CD4-positive, alpha-beta T cell treated with Interleukin-15 for 4 hours (primary cell): ENCODE data around the gene ZNF138.
"Not testable (repeated sequence)": the region's sequence is repeated elsewhere in the genome, so short reads cannot be mapped to it uniquely, and the experiment has no call there.

Experiments used
- DNase-seq: peaks from one replicate; pipeline ENCODE4 v3.0.0-alpha.2; 2020; ENCODE audit warnings: low spot score

Gene ZNF138

GRCh38 chr7:64838691-64839090, 44.5 kb downstream of the ZNF138 start:
- no peak for DNase-seq

DNA sequence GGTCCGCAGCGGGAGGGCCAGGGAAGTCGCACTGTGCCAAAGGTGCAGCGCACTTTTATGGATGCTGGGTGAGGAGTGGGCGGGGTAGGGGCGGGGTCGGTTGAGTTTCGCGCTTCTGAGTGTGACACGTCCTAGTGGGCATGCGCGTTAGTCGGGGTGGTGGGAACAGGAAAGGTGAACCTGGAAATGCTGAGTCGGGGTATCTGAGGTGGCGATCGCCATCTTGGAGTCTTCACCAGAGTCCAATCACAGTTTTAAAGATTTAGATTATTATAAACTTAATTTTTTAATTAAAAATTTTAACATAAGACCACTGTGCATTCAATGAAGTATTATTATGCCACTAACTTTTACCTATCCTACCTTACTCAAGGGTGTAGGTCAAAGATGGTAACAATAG, 45.7 kb downstream of the ZNF138 start:
- DNase-seq: no peak

GRCh38 chr7:64849250-64849923, 55.2 kb downstream of the ZNF138 start:
- no peak for DNase-seq

DNA sequence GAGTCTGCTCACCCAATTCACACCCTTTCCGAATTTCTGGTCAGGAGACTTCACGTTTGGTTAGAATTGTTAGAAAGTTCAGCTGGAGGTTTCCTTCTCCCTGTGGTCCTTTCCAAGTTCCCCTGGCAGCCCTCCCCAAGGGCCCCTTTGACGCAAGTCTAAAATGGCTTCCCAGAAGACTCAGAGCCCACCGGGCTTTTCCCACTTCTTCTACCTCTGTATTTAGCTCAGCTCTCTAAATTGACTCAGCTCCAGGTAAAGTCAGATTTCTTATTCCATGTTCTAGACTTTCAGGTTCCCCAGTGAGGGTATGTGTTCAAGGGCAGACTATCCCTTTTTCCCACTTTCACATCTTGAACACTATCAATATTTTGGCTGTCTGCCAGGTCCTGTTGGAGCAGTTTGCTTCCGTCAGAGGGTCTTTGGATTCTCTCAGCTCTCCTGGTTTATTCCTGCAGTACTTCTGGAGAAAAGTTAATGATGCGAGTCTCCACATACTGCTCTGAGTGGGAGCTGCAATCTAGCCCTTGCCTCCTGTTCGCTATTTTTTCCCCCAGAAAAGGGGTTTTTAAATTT, 55.8 kb downstream of the ZNF138 start:
- no peak for DNase-seq

GRCh38 chr7:64853679-64854078, 59.5 kb downstream of the ZNF138 start:
- no peak for DNase-seq

DNA sequence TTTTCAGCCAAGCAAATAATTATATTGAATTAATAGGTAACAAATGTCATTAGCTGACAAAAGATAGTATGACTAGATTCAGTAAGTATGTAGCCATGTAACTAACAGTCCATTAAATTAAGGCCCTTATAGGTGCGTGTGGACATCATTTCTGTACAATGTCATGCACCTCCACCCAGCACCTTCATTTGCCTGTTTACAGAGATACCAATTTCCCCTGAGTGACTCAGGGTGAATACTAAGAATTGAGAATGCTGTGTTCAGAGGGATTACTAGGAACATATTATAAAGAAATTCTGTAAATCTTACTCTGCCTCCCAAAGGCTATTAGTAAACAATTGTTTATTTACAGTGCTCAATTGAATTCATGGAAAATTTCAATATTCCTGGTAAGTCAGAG, 60.7 kb downstream of the ZNF138 start:
- no peak for DNase-seq

GRCh38 chr7:64863021-64863420, 68.8 kb downstream of the ZNF138 start:
- no peak for DNase-seq

GRCh38 chr7:64863530-64863929, 69.3 kb downstream of the ZNF138 start:
- not testable (repeated sequence) for DNase-seq

GRCh38 chr7:64863969-64864368, 69.7 kb downstream of the ZNF138 start:
- no peak for DNase-seq

GRCh38 chr7:64867863-64868440, 73.7 kb downstream of the ZNF138 start:
- no peak for DNase-seq

GRCh38 chr7:64868499-64868898, 74.3 kb downstream of the ZNF138 start:
- DNase-seq: no peak

DNA sequence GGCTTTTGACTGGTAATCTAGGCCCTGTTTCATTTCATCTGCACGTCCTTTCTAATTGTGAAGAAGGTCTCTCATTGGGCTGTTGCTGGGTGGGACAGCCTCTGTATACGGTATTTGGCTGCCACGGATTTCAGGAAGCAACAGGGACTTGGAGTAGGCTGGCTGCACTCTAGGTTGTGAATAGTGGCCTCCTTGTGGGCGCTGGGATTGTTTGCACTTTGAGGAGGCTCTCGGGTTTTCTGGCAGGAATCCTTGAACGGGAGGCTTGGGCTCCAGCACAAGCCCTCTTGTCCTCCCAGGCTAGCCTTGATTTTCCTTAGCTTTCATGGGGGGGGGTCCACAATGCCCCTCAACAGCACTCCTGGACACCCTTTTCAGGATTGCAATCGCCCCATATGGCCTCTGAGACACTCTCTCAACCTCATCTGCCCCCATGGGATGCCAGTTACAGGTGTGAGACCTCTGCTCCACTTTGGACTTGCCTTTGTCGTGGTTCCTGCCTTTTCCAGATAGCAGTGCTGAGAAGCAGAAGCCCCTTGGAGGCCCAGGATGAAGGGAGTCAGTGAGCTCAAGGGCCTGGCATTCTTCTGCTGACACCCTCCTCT, 75.0 kb downstream of the ZNF138 start:
- no peak for DNase-seq

DNA sequence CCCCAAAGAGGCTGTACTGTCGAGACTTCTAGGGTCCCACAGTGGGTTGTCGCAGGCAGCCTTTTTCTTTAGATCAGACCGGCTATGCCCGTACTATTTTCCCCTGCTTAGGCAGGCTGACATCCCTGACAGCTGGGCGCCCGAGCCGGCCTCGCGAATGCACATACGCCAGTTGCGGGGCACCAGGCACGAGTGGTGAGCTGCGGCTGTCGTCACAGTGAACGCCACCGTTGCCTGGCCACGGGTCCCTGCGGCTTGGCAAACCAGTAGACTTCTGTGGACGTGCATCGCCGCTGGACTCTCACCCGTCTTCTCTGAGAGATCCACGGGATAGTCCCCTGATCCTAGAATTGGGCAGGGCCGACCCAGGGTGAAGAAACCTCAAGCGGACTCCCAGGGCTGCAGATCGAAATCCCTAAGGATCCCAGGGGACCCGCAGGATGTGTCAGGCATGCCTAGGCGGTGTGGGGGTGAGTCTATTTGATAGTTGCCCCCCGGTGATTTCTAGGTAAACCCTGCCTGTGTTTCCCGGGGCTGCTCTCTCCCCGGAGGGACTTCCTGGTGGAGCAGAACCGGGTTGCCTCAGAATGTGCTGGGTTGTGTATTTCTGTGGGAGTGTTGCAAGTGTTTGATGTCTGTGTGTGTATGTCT, 75.8 kb downstream of the ZNF138 start:
- DNase-seq: no peak

DNA sequence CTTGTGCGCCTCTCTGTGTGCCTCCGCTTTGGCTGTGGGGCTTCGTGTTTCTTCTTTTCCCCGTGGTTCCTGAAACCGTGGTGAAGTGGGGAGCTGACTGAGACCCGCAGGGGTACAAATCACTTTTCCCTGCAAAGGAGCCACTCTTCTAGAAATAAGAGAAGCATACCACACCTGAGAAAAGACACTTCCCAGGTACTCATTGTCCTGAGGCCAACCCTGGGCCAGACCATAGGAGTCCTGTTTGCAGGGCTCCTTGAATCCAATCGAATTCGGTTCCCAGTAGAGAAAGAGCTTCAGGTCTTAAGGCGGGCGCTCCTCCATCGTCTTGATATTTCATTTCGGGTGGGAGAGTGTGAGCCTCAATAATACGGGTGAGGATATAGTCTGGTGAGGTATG, 76.4 kb downstream of the ZNF138 start:
- no peak for DNase-seq

- no peak for DNase-seq
These were observed 77.5 kb downstream of the ZNF138 start for GRCh38 chr7:64871761-64872160.

GRCh38 chr7:64872351-64873154, 78.3 kb downstream of the ZNF138 start:
- DNase-seq: no peak

- DNase-seq: no peak
These were observed 78.9 kb downstream of the ZNF138 start for GRCh38 chr7:64873155-64873500.

- no peak for DNase-seq
These were observed 79.3 kb downstream of the ZNF138 start for GRCh38 chr7:64873517-64873916.

- no peak for DNase-seq
These were observed 79.9 kb downstream of the ZNF138 start for GRCh38 chr7:64874114-64874513.

- DNase-seq: no peak
These were observed 80.5 kb downstream of the ZNF138 start for GRCh38 chr7:64874562-64875250.

DNA sequence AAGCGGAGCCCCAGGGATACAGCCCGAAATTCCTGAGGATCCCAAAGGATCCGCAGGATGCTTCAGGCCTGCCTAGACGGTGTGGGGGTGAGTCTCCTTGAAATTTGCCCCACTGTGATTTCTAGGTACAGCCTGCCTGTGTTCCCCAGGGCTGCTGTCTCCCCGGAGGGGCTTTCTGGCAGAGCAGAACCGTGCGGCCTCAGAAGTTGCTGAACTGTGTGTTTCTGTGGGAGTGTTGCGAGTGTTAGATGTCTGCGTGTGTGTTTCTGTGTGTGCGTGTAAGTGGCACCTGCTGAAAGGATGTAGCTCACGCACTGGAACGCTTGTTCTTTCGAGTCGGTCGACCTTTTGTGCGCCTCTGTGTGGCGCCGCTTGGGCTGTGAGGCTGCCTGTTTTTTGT, 81.0 kb downstream of the ZNF138 start:
- DNase-seq: no peak
